Ovary (tissue), 9 donors: ENCODE data around the gene SHROOM3. TPM values are rescaled to one million over a fixed set of nuclear protein-coding genes. Genes with fewer than 3 reads are reported as not detected.

ENCODE experiments used
- DNase-seq, 5 donors: peaks; one replicate each; pipeline ENCODE4 v3.0.0-alpha.2; 2019 to 2020
- H3K27ac ChIP-seq, 2 donors: fragments of 200-600 bp; one replicate each; pipeline versions ENCODE4 v1.5.1 to v1.8.0; 2019 to 2022
- H3K27me3 ChIP-seq: fragments of 200-600 bp; one replicate; pipeline ENCODE4 v1.8.0; 2022
- H3K36me3 ChIP-seq: fragments of 200-600 bp; sonication (generic); one replicate; pipeline ENCODE4 v1.5.1; 2019
- H3K4me1 ChIP-seq: one replicate; pipeline ENCODE4 v1.8.1; 2013; ENCODE audit warnings: mild to moderate bottlenecking, moderate library complexity; ENCODE audit not compliant: insufficient read depth
- H3K4me3 ChIP-seq: fragments of 200-600 bp; sonication (generic); one replicate; pipeline ENCODE4 v1.5.1; 2017
- H3K9me3 ChIP-seq, 2 donors: fragments of 200-600 bp in 1 of 2; sonication (generic) in 1 of 2; one replicate each; pipeline versions ENCODE4 v1.5.1 to v1.8.1; 2013 to 2019; ENCODE audit warnings: mild to moderate bottlenecking in 1 of 2, moderate library complexity in 1 of 2
- EP300 ChIP-seq: sonication (generic); formaldehyde crosslinking; IDR thresholded peaks from one replicate; pipeline ENCODE4 v1.6.1; 2017; ENCODE audit warnings: antibody characterized with exemption
- POLR2A ChIP-seq: fragments of 450-650 bp; IDR thresholded peaks from one replicate; pipeline ENCODE4 v1.6.1; 2017; ENCODE audit warnings: antibody characterized with exemption, mild to moderate bottlenecking, moderate library complexity
- WGBS, 3 donors: extraction: QIAGEN DNeasy Blood & Tissue Kit in 1 of 3; methylation state at CpG; one replicate each; pipeline versions ENCODE4 v1.1.5 to v1.1.7; 2013 to 2017; 5-methylcytosine and 5-hydroxymethylcytosine counted together
- intact Hi-C, 4 donors: fragments of 100-400 bp; cut with DNase I; formaldehyde crosslinking; loops; one replicate each; pipeline versions ENCODE4 v1.11.0 to v1.15.1; 2022 to 2023
- polyA plus RNA-seq, 2 donors: library from polyadenylated mRNA; stranded (reverse); fragments of 200-250 nt in 1 of 2; fragments of 350-450 nt in 1 of 2; fragmentation: Illumina TruSeq in 1 of 2; extraction: RNeasy Lipid Tissue Mini Kit (QIAGEN cat#74804) in 1 of 2; gene quantifications; one replicate each; pipeline ENCODE4 v1.2.3, GENCODE V29; 2013 to 2014
- total RNA-seq, 7 donors: library from RNA; depleted of rRNA in 2 of 7; stranded (reverse); fragments of >200 nt in 2 of 7; fragmentation: NEBNext Ultra II Directional in 3 of 7; extraction: Animal tissue kit (Norgen Biotek cat#: 25700) in 3 of 7; gene quantifications; one replicate each; pipeline versions ENCODE4 v1.1.0 to v1.2.4, GENCODE V29; 2016 to 2023
- TF ChIP-seq, protein P1 (sequence below), 3 donors: fragments of 450-650 bp in 2 of 3; fragments of 200-600 bp in 1 of 3; IDR thresholded peaks; one replicate each; pipeline versions ENCODE4 v1.5.1 to v1.8.0; 2016 to 2022; ENCODE audit warnings: antibody characterized with exemption in 3 of 3, mild to moderate bottlenecking in 1 of 3
- donor health status: DM: no; HTN: no; CAD: no; lungs with moderate emphysema.
- donor health status: DM: no; HTN: no; CAD: no.
- donor health status: Bipolar disorder and iron deficiency.
- donor health status: DM: yes; HTN: yes; CAD: no.
- donor health status: DM: no; HTN: no; CAD: no.
- donor health status: DM: yes; HTN: yes; CAD: no.

The SHROOM3 gene
- total and polyA plus RNA-seq, 9 donors, result 0.80 to 70.1 (median 3.8) TPM

DNA sequence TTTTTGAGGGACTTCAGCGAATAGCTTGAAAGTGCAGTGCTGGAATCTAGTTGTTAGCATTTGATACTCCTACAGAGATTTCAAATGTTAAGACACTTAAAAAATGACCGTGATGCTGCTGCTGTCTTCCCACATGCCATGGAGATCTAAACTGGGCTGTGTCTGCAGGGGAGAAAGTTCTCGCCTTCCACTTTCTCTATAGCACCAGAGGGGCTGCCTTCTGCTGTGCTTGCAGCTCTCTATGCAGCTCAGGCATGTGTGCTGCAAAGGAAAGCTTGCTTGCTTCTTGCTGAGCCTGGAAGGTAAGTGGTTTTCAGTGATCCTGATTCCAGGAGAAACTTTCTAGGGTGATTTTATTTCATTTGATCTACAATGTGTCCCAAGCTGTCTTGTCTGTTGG is 325.2 kb downstream of the SHROOM3 start:
- WGBS, 3 donors, result 89 to 94% (median 91%) methylated on average over 3 of the region's 3 CpGs
- Histone ChIP-seq H3K27ac (no peak overlapping the region), H3K27me3 (no peaks in the 10 kb centered on the region), H3K36me3 (no peaks in the 10 kb centered on the region), H3K4me3 (no peak overlapping the region), H3K4me1 (peaks cover 4% of the 10 kb centered on the region), H3K9me3 (no peaks in the 10 kb centered on the region)
- no peak for TF ChIP-seq EP300
- TF ChIP-seq, protein P1, sequence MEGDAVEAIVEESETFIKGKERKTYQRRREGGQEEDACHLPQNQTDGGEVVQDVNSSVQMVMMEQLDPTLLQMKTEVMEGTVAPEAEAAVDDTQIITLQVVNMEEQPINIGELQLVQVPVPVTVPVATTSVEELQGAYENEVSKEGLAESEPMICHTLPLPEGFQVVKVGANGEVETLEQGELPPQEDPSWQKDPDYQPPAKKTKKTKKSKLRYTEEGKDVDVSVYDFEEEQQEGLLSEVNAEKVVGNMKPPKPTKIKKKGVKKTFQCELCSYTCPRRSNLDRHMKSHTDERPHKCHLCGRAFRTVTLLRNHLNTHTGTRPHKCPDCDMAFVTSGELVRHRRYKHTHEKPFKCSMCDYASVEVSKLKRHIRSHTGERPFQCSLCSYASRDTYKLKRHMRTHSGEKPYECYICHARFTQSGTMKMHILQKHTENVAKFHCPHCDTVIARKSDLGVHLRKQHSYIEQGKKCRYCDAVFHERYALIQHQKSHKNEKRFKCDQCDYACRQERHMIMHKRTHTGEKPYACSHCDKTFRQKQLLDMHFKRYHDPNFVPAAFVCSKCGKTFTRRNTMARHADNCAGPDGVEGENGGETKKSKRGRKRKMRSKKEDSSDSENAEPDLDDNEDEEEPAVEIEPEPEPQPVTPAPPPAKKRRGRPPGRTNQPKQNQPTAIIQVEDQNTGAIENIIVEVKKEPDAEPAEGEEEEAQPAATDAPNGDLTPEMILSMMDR (IDR thresholded peaks at IDR 0.05), result no peak
- intact Hi-C loops, result no loop called here
- DNase-seq, result no peak

DNA sequence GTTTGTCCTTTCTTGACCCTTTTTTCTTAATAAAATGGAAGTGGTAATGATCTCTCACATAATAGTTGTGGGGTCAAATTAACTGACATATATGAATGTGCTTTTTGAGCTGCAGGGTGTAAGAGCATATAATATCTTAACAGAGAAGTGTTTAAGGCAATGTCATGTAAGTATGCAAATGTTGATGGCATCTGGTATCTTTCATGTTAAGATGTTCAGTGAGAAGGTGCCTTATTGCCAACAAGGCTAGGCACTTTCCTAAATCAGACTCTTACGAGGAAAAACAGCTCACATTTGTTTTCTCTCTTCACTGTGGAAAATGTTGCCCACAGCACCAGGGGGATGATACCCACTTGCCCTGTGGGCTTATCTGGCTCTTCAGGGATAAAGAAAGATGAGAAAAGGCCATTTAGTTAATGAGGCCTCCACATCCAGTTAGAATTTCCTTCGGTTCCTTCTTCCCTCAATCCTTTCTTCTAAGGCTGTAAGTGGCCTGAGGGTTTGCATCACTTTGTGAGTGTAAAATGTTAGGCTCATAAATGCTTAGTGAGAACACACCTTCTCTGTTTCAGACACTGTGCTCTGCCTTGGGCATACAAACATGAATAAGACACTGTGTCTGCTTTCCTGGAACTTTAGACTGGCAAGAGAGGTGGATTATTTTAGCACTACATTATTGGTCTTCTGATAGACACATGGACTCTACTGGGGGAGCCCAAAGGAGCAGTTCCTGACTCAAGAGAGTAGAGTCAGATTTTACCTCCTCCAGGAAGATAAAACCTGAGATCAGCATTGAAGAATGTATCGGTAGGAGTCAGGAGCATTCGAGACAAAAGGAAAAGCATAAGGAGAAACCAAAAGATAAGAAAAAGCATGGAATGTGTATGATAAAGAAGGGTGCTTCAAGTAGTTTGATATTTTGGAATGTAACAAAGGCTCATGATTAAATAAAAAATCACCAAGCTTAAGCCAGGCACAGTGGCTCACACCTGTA is 327.4 kb downstream of the SHROOM3 start:
- no peak overlapping the region for H3K4me3 ChIP-seq
- no peaks in the 10 kb centered on the region for H3K36me3 ChIP-seq
- H3K4me1 ChIP-seq, result peaks cover 9% of the 10 kb centered on the region
- intact Hi-C loops, result no loop called here
- no peaks in the 10 kb centered on the region for H3K9me3 ChIP-seq
- WGBS, 3 donors, result 87 to 95% (median 88%) methylated on average over 4 of the region's 4 CpGs
- DNase-seq, result no peak
- H3K27ac ChIP-seq, result no peak overlapping the region
- no peak for TF ChIP-seq POLR2A
- no peak for TF ChIP-seq EP300
- TF ChIP-seq, protein P1 (IDR thresholded peaks at IDR 0.05), result no peak
- H3K27me3 ChIP-seq, result no peaks in the 10 kb centered on the region

DNA sequence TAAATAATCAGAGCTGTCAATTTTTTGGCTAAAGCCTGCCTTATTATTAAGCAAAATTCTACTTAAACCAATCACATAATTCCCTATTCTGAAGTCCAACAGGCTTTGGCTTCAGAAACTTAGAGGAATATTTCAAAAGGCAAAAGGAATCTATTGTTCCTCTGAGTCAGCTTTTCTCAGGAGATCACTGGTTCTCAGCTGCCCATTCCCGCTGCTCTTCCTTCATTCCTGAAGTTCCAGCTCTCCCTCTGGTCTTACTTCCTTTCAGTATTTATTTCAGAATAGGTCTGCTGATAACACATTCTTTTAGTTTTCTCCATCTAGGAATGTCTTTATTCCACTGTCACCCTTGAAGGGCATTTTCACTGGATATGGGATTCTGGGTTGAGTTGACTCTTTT is 329.2 kb downstream of the SHROOM3 start:
- Histone ChIP-seq H3K9me3 (no peaks in the 10 kb centered on the region), H3K27ac (no peak overlapping the region), H3K4me3 (no peak overlapping the region), H3K27me3 (no peaks in the 10 kb centered on the region), H3K4me1 (peaks cover 10% of the 10 kb centered on the region), H3K36me3 (no peaks in the 10 kb centered on the region)
- DNase-seq, result no peak
- 26 to 37% (median 29%) methylated on average over 1 of the region's 1 CpG for WGBS, 3 donors
- intact Hi-C loops, result no loop called here
- TF ChIP-seq, protein P1 (IDR thresholded peaks at IDR 0.05), result no peak
- TF ChIP-seq EP300 (no peak), POLR2A (no peak)

DNA sequence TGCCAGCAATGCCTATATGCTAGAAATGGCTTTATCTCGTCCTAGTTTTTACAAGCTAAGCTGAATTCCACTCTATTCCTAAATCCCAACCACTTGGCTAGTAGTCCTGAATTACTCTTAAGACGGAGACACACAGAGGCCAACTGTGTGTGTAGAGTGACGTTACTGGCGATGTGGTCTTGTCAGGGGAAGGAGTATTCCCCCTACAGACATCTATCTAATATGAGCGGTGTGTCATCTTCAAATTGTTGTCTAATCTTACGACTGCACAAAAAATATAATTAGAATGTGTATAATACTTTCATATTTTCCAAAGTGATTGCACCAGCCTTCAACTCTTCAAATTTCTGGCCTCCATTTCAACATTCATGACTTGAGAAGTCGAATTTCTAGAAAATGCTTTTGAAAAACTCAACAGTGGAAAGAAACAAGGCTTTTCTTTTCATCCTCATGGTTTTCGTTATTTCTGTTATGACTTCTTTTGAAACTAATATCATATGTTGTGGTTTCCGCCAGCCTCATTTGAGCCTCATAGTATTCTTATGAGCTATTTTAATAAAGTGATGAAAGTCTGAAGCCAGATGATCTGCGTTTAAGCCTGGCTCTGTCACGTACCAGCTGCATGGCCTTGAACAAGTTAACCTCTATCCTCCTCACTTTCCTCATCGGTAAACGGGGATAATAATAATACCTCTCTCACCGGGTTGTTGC is 330.6 kb downstream of the SHROOM3 start:
- Histone ChIP-seq H3K4me3 (no peak overlapping the region), H3K9me3 (no peaks in the 10 kb centered on the region), H3K27ac (no peak overlapping the region), H3K36me3 (no peaks in the 10 kb centered on the region), H3K27me3 (no peaks in the 10 kb centered on the region), H3K4me1 (peaks cover 10% of the 10 kb centered on the region)
- TF ChIP-seq, protein P1 (IDR thresholded peaks at IDR 0.05), result no peak
- TF ChIP-seq POLR2A (no peak), EP300 (no peak)
- intact Hi-C loops, result no loop called here
- WGBS, 3 donors, result 22 to 45% (median 31%) methylated on average over 14 of the region's 14 CpGs
- DNase-seq, result no peak
